GM12873 (cell line): ENCODE data around the gene AGBL4.

Experiments used
- CTCF ChIP-seq: IDR thresholded peaks from 2 replicates; pipeline ENCODE4 v1.5.1; 2012; ENCODE audit warnings: low read depth, mild to moderate bottlenecking, moderate library complexity, low read length, control low read depth; ENCODE audit not compliant: insufficient read depth; ENCODE audit errors: missing control alignments

Gene AGBL4

GRCh38 chr1:48552420-48552819 lies 1471.3 kb downstream of the AGBL4 start:
- peak; percentile 57 for TF ChIP-seq CTCF

- no peak for TF ChIP-seq CTCF
Observed at GRCh38 chr1:48548985-48549384, 1474.8 kb downstream of the AGBL4 start.

GRCh38 chr1:48547561-48548220 lies 1476.1 kb downstream of the AGBL4 start:
- no peak for TF ChIP-seq CTCF

GRCh38 chr1:48543854-48544253 lies 1479.9 kb downstream of the AGBL4 start:
- no peak for TF ChIP-seq CTCF

GRCh38 chr1:48540587-48540986 lies 1483.2 kb downstream of the AGBL4 start:
- no peak for TF ChIP-seq CTCF

GRCh38 chr1:48536477-48536876 lies 1487.3 kb downstream of the AGBL4 start:
- no peak for TF ChIP-seq CTCF

- TF ChIP-seq CTCF, result no peak
Observed at GRCh38 chr1:48532976-48533375, 1490.8 kb downstream of the AGBL4 start.
